GM19025 (cell line): Measurements from ENCODE around the gene IRAK2.

Source experiments
- ATAC-seq: cut with Tn5 transposase; IDR thresholded peaks from one replicate; pipeline ENCODE4 v1.9.1; 2021; ENCODE audit warnings: mild to moderate bottlenecking, low read depth, moderate library complexity; ENCODE audit not compliant: unreplicated experiment

IRAK2 gene

DNA sequence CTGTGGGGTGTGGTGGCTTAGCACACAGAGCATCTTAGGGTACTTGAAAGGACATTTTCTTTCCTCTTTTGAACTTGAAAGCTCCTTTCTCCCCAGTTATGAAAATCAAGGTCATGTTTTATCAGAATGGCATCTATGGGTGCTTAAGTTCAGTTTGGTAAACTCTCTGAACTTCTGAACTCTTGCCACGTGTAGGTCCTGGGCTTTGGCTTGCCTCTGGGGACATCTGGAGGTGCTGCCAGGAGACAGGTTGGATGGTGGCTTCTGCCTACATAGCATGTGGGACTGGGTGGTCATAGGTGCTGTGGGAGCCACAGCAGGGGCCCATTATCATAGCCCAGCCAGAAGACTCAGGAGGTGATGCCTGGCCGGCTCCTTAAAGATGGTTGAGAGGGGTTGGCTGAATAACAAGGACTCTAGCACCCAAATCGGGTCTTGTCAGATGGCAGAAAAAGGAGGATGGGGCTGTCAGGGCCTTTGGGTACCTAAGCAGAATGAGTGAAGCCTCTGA, 112.5 kb downstream of the IRAK2 start:
- ATAC-seq = no peak

GRCh38 chr3:10278501-10278900, 113.8 kb downstream of the IRAK2 start:
- ATAC-seq = no peak

- no peak for ATAC-seq
Observed at GRCh38 chr3:10279384-10280176, 114.9 kb downstream of the IRAK2 start.

GRCh38 chr3:10280177-10280529, 115.4 kb downstream of the IRAK2 start:
- ATAC-seq = no peak

DNA sequence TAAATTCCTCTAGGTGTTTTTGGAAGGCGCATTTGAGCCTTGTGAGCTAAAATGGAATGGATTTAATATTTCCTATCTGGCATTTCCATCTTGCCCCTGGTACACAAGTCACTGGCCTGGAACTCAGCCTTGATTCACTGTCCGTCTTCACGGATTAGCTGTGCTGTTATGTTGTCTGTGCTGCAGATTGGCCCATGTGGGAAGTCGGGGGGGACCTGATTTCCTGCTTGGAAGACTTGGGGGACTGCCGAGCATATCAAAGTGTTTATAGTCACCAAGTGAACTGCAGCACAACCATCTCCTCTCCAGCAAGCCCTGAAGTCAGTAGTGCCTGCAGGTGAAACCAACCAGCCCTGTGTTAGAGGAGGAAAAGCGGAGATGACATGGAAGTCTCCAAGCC, 115.9 kb downstream of the IRAK2 start:
- no peak for ATAC-seq

GRCh38 chr3:10281951-10282350, 117.2 kb downstream of the IRAK2 start:
- ATAC-seq = no peak

DNA sequence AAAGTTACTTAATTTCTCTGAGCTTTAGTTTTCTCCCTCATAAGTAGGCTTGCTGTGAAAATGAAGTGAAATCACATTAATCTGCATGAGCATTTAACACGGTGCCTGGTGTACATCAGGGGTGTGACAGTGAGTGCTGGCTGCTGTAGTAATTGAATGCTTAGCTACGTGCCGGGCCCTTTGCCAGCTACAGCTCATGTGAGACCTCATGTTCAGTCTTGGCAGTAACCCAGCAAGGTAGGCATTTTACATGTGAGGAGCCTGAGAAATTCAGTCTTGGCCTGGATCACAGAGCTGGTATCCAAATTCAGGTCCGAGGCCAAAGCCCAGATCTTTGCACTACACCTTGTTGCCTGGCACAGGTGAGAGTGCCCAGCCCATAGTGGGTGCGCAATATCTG, 118.9 kb downstream of the IRAK2 start:
- ATAC-seq = no peak

GRCh38 chr3:10284496-10284895, 119.8 kb downstream of the IRAK2 start:
- peak; percentile 60 for ATAC-seq

- no peak for ATAC-seq
Observed at GRCh38 chr3:10285272-10286132, 120.8 kb downstream of the IRAK2 start.

GRCh38 chr3:10286133-10286524, 121.4 kb downstream of the IRAK2 start:
- no peak for ATAC-seq

GRCh38 chr3:10286596-10287295, 122.0 kb downstream of the IRAK2 start:
- ATAC-seq = no peak

DNA sequence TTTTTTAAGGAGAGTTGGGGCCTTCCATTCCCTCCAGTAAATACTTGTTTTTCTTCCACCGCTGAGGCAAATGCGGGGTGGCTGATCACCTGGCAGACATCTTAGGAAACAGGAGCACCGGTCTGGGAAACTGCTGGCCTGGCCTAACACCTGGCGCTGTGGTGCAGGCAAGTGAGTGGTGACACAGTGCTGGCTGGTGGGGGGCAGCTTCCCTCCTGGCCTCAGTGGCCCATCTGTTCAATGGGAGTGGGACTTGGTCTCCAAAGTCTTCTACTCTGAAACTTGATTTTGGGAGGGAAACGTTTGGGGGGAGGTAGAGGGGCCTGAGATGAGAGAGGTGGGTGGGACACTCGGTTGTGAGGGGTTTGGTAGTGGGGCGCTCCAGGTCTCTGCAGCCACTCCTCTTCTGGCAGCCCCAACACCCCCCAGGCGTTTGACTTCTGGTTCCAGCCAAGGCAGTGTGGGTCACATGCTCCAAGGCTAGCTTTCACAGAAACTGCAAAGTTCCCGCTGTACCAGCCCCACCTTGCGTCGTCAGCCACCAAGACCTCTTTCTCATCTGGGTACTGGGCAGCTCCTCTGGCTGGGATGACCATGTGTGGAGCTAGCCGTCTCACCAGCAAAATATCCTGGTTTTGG, 123.3 kb downstream of the IRAK2 start:
- ATAC-seq = no peak

DNA sequence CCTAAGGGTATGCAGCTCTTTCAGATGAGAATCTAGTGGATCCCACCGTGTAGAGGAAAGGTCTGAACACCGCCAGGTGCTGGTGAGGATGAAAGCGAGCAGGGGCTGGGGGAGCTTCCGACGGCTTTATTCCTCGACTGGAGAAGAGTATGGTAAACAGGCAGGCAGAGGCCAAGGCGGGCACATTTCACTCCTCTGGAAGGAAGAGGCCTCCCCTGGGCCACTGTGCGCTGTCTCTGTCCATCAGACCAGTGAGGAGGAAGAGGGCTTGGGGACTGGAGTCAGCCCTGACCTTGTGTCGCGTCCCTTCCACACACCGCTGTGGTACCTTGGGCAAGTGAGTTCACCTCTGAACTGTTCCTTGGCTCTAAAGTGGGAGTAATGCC, 123.8 kb downstream of the IRAK2 start:
- ATAC-seq = no peak

DNA sequence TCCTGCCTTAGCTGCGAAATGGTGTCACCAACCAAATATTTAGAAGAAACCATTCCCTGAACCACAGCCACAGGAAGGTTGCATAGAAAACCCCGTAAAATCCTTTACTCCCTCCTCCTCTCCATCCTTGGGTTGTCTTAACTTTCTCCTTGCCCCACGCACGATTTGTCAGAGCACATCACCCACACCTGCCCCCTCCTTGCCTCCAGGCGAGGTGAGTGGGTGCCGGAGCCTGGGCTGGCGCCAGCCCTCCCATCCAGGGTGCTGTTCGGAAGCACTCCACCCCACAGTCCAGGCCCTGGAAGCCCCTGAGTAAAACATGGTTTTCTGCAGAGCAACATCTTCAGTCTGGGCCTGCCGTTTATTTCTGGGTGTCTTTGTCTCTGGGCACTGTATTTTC, 124.4 kb downstream of the IRAK2 start:
- no peak for ATAC-seq

DNA sequence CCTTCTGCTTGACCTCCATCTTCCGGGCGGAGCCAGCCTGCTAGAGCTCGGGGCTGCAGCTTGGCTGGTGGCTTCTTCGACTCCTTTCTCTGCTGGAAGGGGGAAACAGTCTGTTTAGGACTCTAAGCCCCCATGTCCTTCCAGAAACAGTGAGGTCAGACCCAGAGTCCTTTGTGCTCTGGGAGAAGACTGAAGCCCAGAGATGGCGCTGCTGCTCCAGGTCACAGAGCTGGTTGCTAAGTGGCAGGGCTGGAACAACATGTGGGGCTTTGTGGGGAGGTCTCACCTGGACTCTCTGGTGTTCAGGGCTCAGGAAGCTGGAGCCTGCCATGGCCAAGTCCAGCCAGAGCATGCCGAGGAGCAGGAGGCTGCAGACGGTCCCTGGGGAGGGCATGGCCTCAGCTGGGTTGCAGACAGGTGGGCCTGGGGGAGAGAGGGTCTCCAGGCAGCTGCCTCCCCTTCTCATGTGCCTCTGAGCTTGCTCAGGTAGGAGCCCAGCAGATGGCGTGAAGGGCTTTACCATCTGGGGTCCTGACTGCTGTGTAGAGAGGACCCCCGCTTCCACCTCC, 125.2 kb downstream of the IRAK2 start:
- no peak for ATAC-seq

GRCh38 chr3:10290481-10291176, 125.9 kb downstream of the IRAK2 start:
- no peak for ATAC-seq

- ATAC-seq = no peak
Observed at GRCh38 chr3:10291641-10292040, 126.9 kb downstream of the IRAK2 start.

DNA sequence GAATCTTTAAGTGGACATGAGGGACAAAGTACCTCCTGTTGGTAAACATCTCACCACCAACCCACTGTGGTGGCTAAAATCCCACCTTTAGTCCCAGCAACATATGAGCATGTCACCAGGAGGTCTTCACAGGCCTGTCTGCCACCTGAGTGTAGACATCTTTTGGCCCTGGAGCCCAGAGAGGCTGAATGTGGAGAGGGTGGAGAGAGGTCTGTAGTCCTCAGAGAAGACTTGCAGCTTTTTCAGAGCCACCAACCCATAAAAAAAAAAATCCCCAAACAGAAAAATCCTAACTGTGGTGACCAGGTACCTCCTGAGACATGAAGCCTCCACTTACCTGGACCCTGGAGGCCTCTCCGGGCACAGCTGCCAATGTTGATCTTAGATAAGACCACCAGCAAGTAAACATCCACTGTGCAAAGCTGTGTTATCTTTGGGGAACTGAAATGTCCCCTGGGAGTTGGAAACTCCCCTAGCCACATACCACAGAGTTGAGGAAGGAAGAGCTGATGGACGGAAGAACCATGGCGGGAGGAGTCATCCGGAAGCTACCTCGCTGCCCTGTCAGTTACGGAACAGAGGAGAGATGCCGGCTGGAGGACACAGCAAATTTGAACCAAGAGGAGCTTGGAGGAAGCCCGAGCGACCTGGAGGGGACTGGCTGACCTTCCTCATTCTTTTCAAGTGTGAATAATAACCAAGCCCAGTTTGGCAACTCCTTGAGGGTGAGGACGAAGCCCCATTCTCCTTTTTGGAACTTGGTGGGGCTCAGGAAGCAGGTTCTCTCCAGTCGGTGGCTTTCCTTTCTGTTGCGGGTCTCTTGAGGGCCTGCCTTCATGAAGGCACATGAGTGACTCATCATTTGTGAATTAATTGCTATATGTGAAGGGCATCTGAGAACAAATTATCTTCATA, 128.0 kb downstream of the IRAK2 start, which contains the start of gene GHRL:
GHRL (minus strand) TSS at position 443 of the 915 bp plus-strand sequence. CDS start 2,767 bp downstream, outside the sequence.
- ATAC-seq = peak; percentile 81
